K562 (cell line): ENCODE data around the gene BRPF1. TPM values are rescaled to one million over a fixed set of nuclear protein-coding genes. Genes with fewer than 3 reads are reported as not detected.

ENCODE experiments used
- ATAC-seq: fragments of 200-7000 bp; cut with Tn5 transposase; 3 replicates; pipeline ENCODE4 v1.9.1; 2020; ENCODE audit warnings: moderate library complexity
- BruUV-seq: library from RNA; stranded (reverse); fragments of 400-500 nt; replicated peaks from 2 replicates; lab custom pipeline; 2021; lab: Mats Ljungman, UMichigan
- CTCF ChIA-PET: fragments of 300-600 bp; formaldehyde crosslinking; extraction: SDS; loops from one replicate; lab custom pipeline; 2021; ENCODE audit warnings: low intra/inter-chr PET ratio; lab: Yijun Ruan, JAX
- POLR2A ChIA-PET: fragments of 300-600, 350-650 bp; sonication (Branson Sonifier 250); formaldehyde crosslinking; extraction: SDS; loops from one replicate; lab custom pipeline; 2021; ENCODE audit warnings: antibody characterized with exemption, inconsistent platforms; lab: Yijun Ruan, JAX
- DNase-seq, 4 experiments: peaks; one replicate each; pipeline versions ENCODE4 v3.0.0 to v3.0.0-alpha.2; 2011 to 2018; ENCODE audit warnings: low spot score in 3 of 4, mixed read lengths in 3 of 4; ENCODE audit errors: extremely low read depth in 1 of 4
- FAIRE-seq: peaks from 2 replicates; lab custom pipeline; 2011; peaks lifted over from hg19 to GRCh38; lab: Jason Lieb, UNC
- H2AFZ ChIP-seq: 2 replicates; pipeline ENCODE4 v1.6.0; 2011; ENCODE audit warnings: low read depth, low read length, control low read depth, inconsistent platforms
- H3K27ac ChIP-seq: fragments of 200-600 bp; 3 replicates; pipeline ENCODE4 v1.8.0; 2011; ENCODE audit warnings: low read depth, mild to moderate bottlenecking, control low read depth, inconsistent platforms, low read length, moderate library complexity, mixed read lengths; ENCODE audit errors: extremely low read depth
- H3K27me3 ChIP-seq, 2 experiments: fragments of 300-600 bp in 1 of 2; 2 replicates in 1 of 2; 3 replicates in 1 of 2; pipeline versions ENCODE4 v1.6.0 to v1.8.0; 2011; ENCODE audit warnings: inconsistent platforms in 2 of 2, low read length in 2 of 2, mild to moderate bottlenecking in 1 of 2, mixed read lengths in 1 of 2, moderate library complexity in 1 of 2; ENCODE audit not compliant: control insufficient read depth in 2 of 2, insufficient read depth in 2 of 2
- H3K36me3 ChIP-seq: fragments of 300-600 bp; 3 replicates; pipeline ENCODE4 v1.8.0; 2011; ENCODE audit warnings: mild to moderate bottlenecking, low read length, inconsistent platforms; ENCODE audit not compliant: control insufficient read depth, insufficient read depth
- H3K4me1 ChIP-seq, 2 experiments: fragments of 200-600 bp in 1 of 2; replicated peaks in 1 of 2; 2 replicates in 1 of 2; 3 replicates in 1 of 2; pipeline versions ENCODE4 v1.5.1 to v1.8.0; 2011; ENCODE audit warnings: inconsistent platforms in 2 of 2, low read length in 2 of 2, mild to moderate bottlenecking in 1 of 2, mixed read lengths in 1 of 2, moderate library complexity in 1 of 2; ENCODE audit not compliant: control insufficient read depth in 2 of 2, insufficient read depth in 2 of 2
- H3K4me2 ChIP-seq: 2 replicates; pipeline ENCODE4 v1.6.1; 2011; ENCODE audit warnings: low read length, control low read depth, inconsistent platforms, mixed read lengths; ENCODE audit not compliant: insufficient read depth
- H3K4me3 ChIP-seq: fragments of 200-600 bp; sonication (generic), shearing (Covaris generic); 2 replicates; pipeline ENCODE4 v1.5.1; 2016; ENCODE audit warnings: control low read depth, inconsistent platforms
- H3K79me2 ChIP-seq: fragments of 200-600 bp; 3 replicates; pipeline ENCODE4 v1.8.0; 2011; ENCODE audit warnings: low read length, inconsistent platforms; ENCODE audit not compliant: control insufficient read depth, insufficient read depth
- H3K9ac ChIP-seq, 2 experiments: 2 replicates each; pipeline versions ENCODE4 v1.6.0 to v1.6.1; 2011; ENCODE audit warnings: low read depth in 2 of 2, low read length in 2 of 2, control low read depth in 1 of 2, inconsistent platforms in 1 of 2, mild to moderate bottlenecking in 1 of 2, mixed read lengths in 1 of 2; ENCODE audit not compliant: insufficient read depth in 1 of 2
- H3K9me1 ChIP-seq: one replicate; pipeline ENCODE4 v1.6.0; 2011; ENCODE audit warnings: inconsistent platforms, mild to moderate bottlenecking, low read length, moderate library complexity; ENCODE audit not compliant: control insufficient read depth, insufficient read depth
- H3K9me3 ChIP-seq: replicated peaks from 2 replicates; pipeline ENCODE4 v1.5.1; 2011; ENCODE audit warnings: low read depth, low read length, inconsistent platforms; ENCODE audit not compliant: control insufficient read depth, insufficient read depth
- H4K20me1 ChIP-seq: replicated peaks from 2 replicates; pipeline ENCODE4 v1.6.1; 2011; ENCODE audit warnings: low read length, inconsistent platforms, mixed read lengths; ENCODE audit not compliant: control insufficient read depth, insufficient read depth
- TEAD1 ChIP-seq, 2 experiments: fragments of 450-650 bp in 1 of 2; sonication (generic) in 1 of 2; formaldehyde crosslinking; IDR thresholded peaks; 2 replicates each; pipeline versions ENCODE4 v1.4.0 to v1.8.0; 2020 to 2022; ENCODE audit warnings: mild to moderate bottlenecking in 2 of 2, missing genetic modification reagents in 1 of 2
- ZNF57 ChIP-seq: fragments of 450-650 bp; formaldehyde crosslinking; IDR thresholded peaks from 2 replicates; pipeline ENCODE4 v1.4.0; 2020; ENCODE audit warnings: mild to moderate bottlenecking, moderate library complexity
- ZNF77 ChIP-seq: fragments of 250-450 bp; sonication (Bioruptor Pico); IDR thresholded peaks from 2 replicates; pipeline ENCODE4 v1.5.0; 2020
- WGBS: fragments of 100-300 bp; shearing (Covaris generic); methylation state at CpG from one replicate; pipeline ENCODE4 v1.1.6; 2016; ENCODE audit warnings: low coverage, mixed read lengths; ENCODE audit not compliant: insufficient coverage; ENCODE audit errors: missing lambda C conversion rate; 5-methylcytosine and 5-hydroxymethylcytosine counted together
- in situ Hi-C: fragments of 300-500 bp; cut with MboI; formaldehyde crosslinking; loops from 4 replicates; pipeline ENCODE4 v1.15.0; 2018; ENCODE audit warnings: inconsistent platforms, mixed read lengths
- intact Hi-C: fragments of 100-400 bp; cut with micrococcal nuclease; formaldehyde crosslinking; loops from 2 replicates; pipeline ENCODE4 v1.14.2; 2022
- polyA plus RNA-seq, 8 experiments: library from polyadenylated mRNA; depleted of rRNA in 4 of 8; stranded (reverse) in 5 of 8; unstranded in 3 of 8; fragments of >200 nt; fragmentation: Nextera tagmentation in 2 of 8; fragmentation: Illumina TruSeq in 1 of 8; extraction: Ambion mirVana in 2 of 8; extraction: Trizol in 1 of 8; gene quantifications; 2 replicates each; pipeline versions ENCODE4 v1.2.1 to v1.2.3, GENCODE V29; 2011 to 2014; ENCODE audit warnings: inconsistent platforms in 1 of 8, missing spikeins in 1 of 8
- total RNA-seq, 7 experiments: library from RNA; depleted of rRNA in 6 of 7; stranded (reverse); fragments of >200 nt in 6 of 7; fragmentation: Illumina TruSeq in 2 of 7; extraction: Trizol in 2 of 7; gene quantifications; 2 replicates each; pipeline versions ENCODE4 v1.2.1 to v1.2.3, GENCODE V29; 2011 to 2021; ENCODE audit warnings: low replicate concordance in 1 of 7
- TF ChIP-seq, protein P1 (sequence below): fragments of 150-350 bp; IDR thresholded peaks from 2 replicates; pipeline ENCODE4 v1.6.1; 2014; ENCODE audit warnings: low read depth, mild to moderate bottlenecking, low read length, borderline replicate concordance

BRPF1 gene
- total and polyA plus RNA-seq, 9 of the 15 experiments (the other 6 are each of a cell fraction or from before 2014, with no cell fraction given), result 1.1 to 40.2 (median 23.5) TPM

DNA sequence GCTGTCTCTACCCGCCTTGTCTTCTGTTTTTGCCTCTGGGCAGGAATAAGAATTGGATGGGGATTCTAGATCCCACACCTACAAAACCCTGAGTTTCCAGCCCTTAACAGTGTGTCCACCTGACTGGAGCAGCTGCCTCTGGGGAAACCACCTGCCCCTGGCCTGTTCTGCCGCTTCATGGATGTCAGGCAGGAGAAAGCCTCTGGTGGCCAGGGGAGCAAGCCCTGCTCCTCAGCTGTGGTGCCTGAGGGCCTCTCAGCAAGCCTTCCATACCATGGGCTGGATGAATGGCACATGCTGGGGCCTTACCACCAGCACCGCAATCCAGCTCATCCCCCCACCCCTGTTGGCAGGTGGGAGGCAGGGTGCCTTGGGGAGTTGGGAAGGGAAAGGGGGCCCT, 33.2 kb upstream of the BRPF1 start:
- Histone ChIP-seq H3K4me3 (no peak overlapping the region), H3K9ac (peak overlapping the region in 1 of 2 experiments; percentile 30; a peak in 1 of 4 replicates), H3K4me1 (no peaks in the 10 kb centered on the region; a peak in 1 of 5 replicates), H3K9me3 (no peaks in the 10 kb centered on the region), H3K4me2 (no peak overlapping the region), H3K79me2 (no peaks in the 10 kb centered on the region), H4K20me1 (0 out of 2 replicates have a peak, but pooled peaks cover 5% of the 10 kb centered on the region), H3K9me1 (peaks cover 3% of the 10 kb centered on the region), H2AFZ (no peak overlapping the region), H3K36me3 (peaks cover 51% of the 10 kb centered on the region; the same call in 2 of the 3 replicates), H3K27ac (no peak overlapping the region), H3K27me3 (no peaks in the 10 kb centered on the region)
- POLR2A ChIA-PET, result interaction anchor here (0.7 to 0.8 kb wide), 3 partner anchors 8 to 30 kb away, joined by 3 read pairs; no protein-coding TSS in a partner anchor
- no peak for TF ChIP-seq ZNF57 (CRISPR knock-in tag)
- TF ChIP-seq, protein P1, sequence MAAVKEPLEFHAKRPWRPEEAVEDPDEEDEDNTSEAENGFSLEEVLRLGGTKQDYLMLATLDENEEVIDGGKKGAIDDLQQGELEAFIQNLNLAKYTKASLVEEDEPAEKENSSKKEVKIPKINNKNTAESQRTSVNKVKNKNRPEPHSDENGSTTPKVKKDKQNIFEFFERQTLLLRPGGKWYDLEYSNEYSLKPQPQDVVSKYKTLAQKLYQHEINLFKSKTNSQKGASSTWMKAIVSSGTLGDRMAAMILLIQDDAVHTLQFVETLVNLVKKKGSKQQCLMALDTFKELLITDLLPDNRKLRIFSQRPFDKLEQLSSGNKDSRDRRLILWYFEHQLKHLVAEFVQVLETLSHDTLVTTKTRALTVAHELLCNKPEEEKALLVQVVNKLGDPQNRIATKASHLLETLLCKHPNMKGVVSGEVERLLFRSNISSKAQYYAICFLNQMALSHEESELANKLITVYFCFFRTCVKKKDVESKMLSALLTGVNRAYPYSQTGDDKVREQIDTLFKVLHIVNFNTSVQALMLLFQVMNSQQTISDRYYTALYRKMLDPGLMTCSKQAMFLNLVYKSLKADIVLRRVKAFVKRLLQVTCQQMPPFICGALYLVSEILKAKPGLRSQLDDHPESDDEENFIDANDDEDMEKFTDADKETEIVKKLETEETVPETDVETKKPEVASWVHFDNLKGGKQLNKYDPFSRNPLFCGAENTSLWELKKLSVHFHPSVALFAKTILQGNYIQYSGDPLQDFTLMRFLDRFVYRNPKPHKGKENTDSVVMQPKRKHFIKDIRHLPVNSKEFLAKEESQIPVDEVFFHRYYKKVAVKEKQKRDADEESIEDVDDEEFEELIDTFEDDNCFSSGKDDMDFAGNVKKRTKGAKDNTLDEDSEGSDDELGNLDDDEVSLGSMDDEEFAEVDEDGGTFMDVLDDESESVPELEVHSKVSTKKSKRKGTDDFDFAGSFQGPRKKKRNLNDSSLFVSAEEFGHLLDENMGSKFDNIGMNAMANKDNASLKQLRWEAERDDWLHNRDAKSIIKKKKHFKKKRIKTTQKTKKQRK, result no peak
- no peak for TF ChIP-seq ZNF77 (CRISPR knock-in tag)
- TF ChIP-seq TEAD1 (CRISPR knock-in tag; IDR thresholded peaks at IDR 0.05), result no peak
- CTCF ChIA-PET, result no interaction called here
- intact Hi-C loops (no loop called here), in situ Hi-C loops (no loop called here)
- DNase-seq (no peak), ATAC-seq (no peak), FAIRE-seq (no peak)
- no TSS peak for BruUV-seq
- WGBS, result 82% methylated on average over 3 of the region's 3 CpGs
